Measurements from ENCODE around the gene PHOX2B.

Gene PHOX2B

GRCh38 chr4:41748571-41749475 lies at the start of gene PHOX2B:
Gene PHOX2B, minus strand, starts transcription at chr4:41748725. Its CDS starts 115 bp downstream, at chr4:41748610.
- FAIRE-seq: no peak
- DNase-seq (ENCODE audit: insufficient read length, low spot score): no peak

GRCh38 chr4:41797260-41797659 lies 48.7 kb upstream of the PHOX2B start:
- DNase-seq (ENCODE audit: insufficient read length, low spot score): no peak
- FAIRE-seq: no peak

- DNase-seq (ENCODE audit: insufficient read length, low spot score) (no peak), FAIRE-seq (no peak)
Observed at GRCh38 chr4:41796545-41797210, 48.2 kb upstream of the PHOX2B start.

- no peak for DNase-seq (ENCODE audit: insufficient read length, low spot score)
- FAIRE-seq: no peak
Observed at GRCh38 chr4:41795796-41796385, 47.4 kb upstream of the PHOX2B start.

GRCh38 chr4:41792166-41792565 lies 43.6 kb upstream of the PHOX2B start:
- no peak for FAIRE-seq
- no peak for DNase-seq (ENCODE audit: insufficient read length, low spot score)

- FAIRE-seq (no peak), DNase-seq (ENCODE audit: insufficient read length, low spot score) (no peak)
Observed at GRCh38 chr4:41791557-41791956, 43.0 kb upstream of the PHOX2B start.

GRCh38 chr4:41787931-41788330 lies 39.4 kb upstream of the PHOX2B start:
- FAIRE-seq (no peak), DNase-seq (ENCODE audit: insufficient read length, low spot score) (no peak)

GRCh38 chr4:41785665-41786064 lies 37.1 kb upstream of the PHOX2B start:
- DNase-seq (ENCODE audit: insufficient read length, low spot score) (no peak), FAIRE-seq (no peak)

- no peak for DNase-seq (ENCODE audit: insufficient read length, low spot score)
- FAIRE-seq: no peak
Observed at GRCh38 chr4:41784191-41784979, 35.9 kb upstream of the PHOX2B start.

GRCh38 chr4:41776466-41776865 lies 27.9 kb upstream of the PHOX2B start:
- no peak for DNase-seq (ENCODE audit: insufficient read length, low spot score)
- no peak for FAIRE-seq

- DNase-seq (ENCODE audit: insufficient read length, low spot score) (no peak), FAIRE-seq (no peak)
Observed at GRCh38 chr4:41763729-41764128, 15.2 kb upstream of the PHOX2B start.

- DNase-seq (ENCODE audit: insufficient read length, low spot score) (no peak), FAIRE-seq (no peak)
Observed at GRCh38 chr4:41758884-41759283, 10.4 kb upstream of the PHOX2B start.

GRCh38 chr4:41757521-41758156 lies 9.1 kb upstream of the PHOX2B start:
- FAIRE-seq: no peak
- DNase-seq (ENCODE audit: insufficient read length, low spot score): no peak

GRCh38 chr4:41753942-41754341 lies 5.4 kb upstream of the PHOX2B start:
- FAIRE-seq (no peak), DNase-seq (ENCODE audit: insufficient read length, low spot score) (no peak)

- DNase-seq (ENCODE audit: insufficient read length, low spot score) (no peak), FAIRE-seq (no peak)
Observed at GRCh38 chr4:41752081-41752836, 3.7 kb upstream of the PHOX2B start.

GRCh38 chr4:41751449-41752061 lies 3.0 kb upstream of the PHOX2B start:
- no peak for DNase-seq (ENCODE audit: insufficient read length, low spot score)
- no peak for FAIRE-seq

GRCh38 chr4:41750626-41751448 lies 2.3 kb upstream of the PHOX2B start:
- no peak for FAIRE-seq
- DNase-seq (ENCODE audit: insufficient read length, low spot score): no peak

GRCh38 chr4:41750121-41750625 lies 1.6 kb upstream of the PHOX2B start:
- no peak for FAIRE-seq
- DNase-seq (ENCODE audit: insufficient read length, low spot score): no peak

All from HTR-8/SVneo (cell line).